Heart right ventricle (tissue), 16 donors: ENCODE data around the gene HMGB2. TPM values are rescaled to one million over a fixed set of nuclear protein-coding genes. Genes with fewer than 3 reads are reported as not detected.

Experiments
- ATAC-seq, 8 donors: fragments of 200-7000 bp; cut with Tn5 transposase; one replicate each; pipeline ENCODE4 v1.9.1; 2020; ENCODE audit warnings: mild to moderate bottlenecking in 8 of 8, moderate library complexity in 8 of 8, moderate number of reproducible peaks in 1 of 8
- DNase-seq, 2 donors: peaks; one replicate each; pipeline ENCODE4 v3.0.0-alpha.2; 2020
- H3K27ac ChIP-seq, 10 donors: fragments of 200-600 bp; sonication (generic) in 2 of 10; one replicate each; pipeline versions ENCODE4 v1.5.0 to v1.8.0; 2020 to 2022; ENCODE audit warnings: mild to moderate bottlenecking in 3 of 10
- H3K27me3 ChIP-seq, 7 donors: fragments of 200-600 bp; one replicate each; pipeline ENCODE4 v1.8.0; 2021 to 2022; ENCODE audit warnings: mild to moderate bottlenecking in 2 of 7
- H3K36me3 ChIP-seq, 9 donors: fragments of 200-600 bp; sonication (generic) in 1 of 9; one replicate each; pipeline versions ENCODE4 v1.5.0 to v1.8.0; 2020 to 2022; ENCODE audit warnings: mild to moderate bottlenecking in 2 of 9
- H3K4me1 ChIP-seq, 9 donors: fragments of 200-600 bp; sonication (generic) in 1 of 9; one replicate each; pipeline versions ENCODE4 v1.5.0 to v1.8.0; 2020 to 2022; ENCODE audit warnings: mild to moderate bottlenecking in 4 of 9
- H3K4me3 ChIP-seq, 10 donors: fragments of 200-600 bp; sonication (generic) in 2 of 10; one replicate each; pipeline versions ENCODE4 v1.5.0 to v1.8.0; 2020 to 2022; ENCODE audit warnings: mild to moderate bottlenecking in 7 of 10, moderate library complexity in 2 of 10
- H3K9me3 ChIP-seq, 11 donors: fragments of 200-600 bp in 10 of 11; sonication (generic) in 2 of 11; one replicate each; pipeline versions ENCODE4 v1.5.0 to v1.8.0; 2013 to 2022; ENCODE audit warnings: mild to moderate bottlenecking in 2 of 11, control low read depth in 1 of 11, moderate library complexity in 1 of 11
- CTCF ChIP-seq, 9 donors: fragments of 200-600 bp; sonication (generic) in 2 of 9; IDR thresholded peaks; one replicate each; pipeline versions ENCODE4 v1.5.0 to v1.8.0; 2021 to 2022; ENCODE audit warnings: antibody characterized with exemption in 9 of 9, mild to moderate bottlenecking in 5 of 9, moderate library complexity in 1 of 9
- WGBS, 2 donors: extraction: QIAGEN DNeasy Blood & Tissue Kit; methylation state at CpG; one replicate each; pipeline ENCODE4 v1.1.7; 2013; ENCODE audit warnings: inconsistent platforms in 1 of 2; 5-methylcytosine and 5-hydroxymethylcytosine counted together
- intact Hi-C, 10 donors: fragments of 100-400 bp; cut with DNase I; formaldehyde crosslinking; loops; one replicate each; pipeline versions ENCODE4 v1.11.1 to v1.14.2; 2022
- polyA plus RNA-seq, 2 donors: library from polyadenylated mRNA; stranded (reverse); fragments of 200-250 nt; gene quantifications; one replicate each; pipeline ENCODE4 v1.2.3, GENCODE V29; 2013
- total RNA-seq, 10 donors: library from RNA; stranded (reverse); fragmentation: NEBNext Ultra II Directional in 3 of 10; extraction: Animal tissue kit (Norgen Biotek cat#: 25700) in 3 of 10; gene quantifications; one replicate each; pipeline versions ENCODE4 v1.2.1 to v1.2.4, GENCODE V29; 2021 to 2023
- donor health status: Arrhythmogenic right ventricular cardiomyopathy.
- donor health status: ischemic (EF 13 %, LVEDD 7.1; RV severe dilation, severe dysfunction).
- donor health status: healthy with polysubstance abuse.
- donor health status: DM: no; HTN: yes; CAD: no.
- donor health status: DM: no; HTN: no; CAD: no.
- donor health status: ischemic (EF 25% LVEDD 6.9; RV normal size, moderate dysfunction).
- donor health status: ischemic (EF 25% LVEDD 5.7; RV mildly dilated, moderate dysfunction).
- donor health status: healthy.
- donor health status: DM: yes; HTN: yes; CAD: no.
- donor health status: Ischemic cardiomyopathy.
- donor health status: ischemic (EF 35%, LVEDD 5.7; RV mildly dilated, moderate dysfunction).
- donor health status: nonischemic (EF 11% LVEDD 7.7; RV severe dilation, severe dysfunction).
- donor health status: DM: yes; HTN: yes; CAD: no.
- donor health status: PGD.
- donor health status: ischemic (EF 29% LVEDD 5.4; RV normal size, mild dysfunction).
- donor health status: nonischemic (EF 23%, LVEDD 6.1; RV moderate dilation, normal function).

The HMGB2 gene
- total and polyA plus RNA-seq, 12 donors: 27.3 to 97.6 (median 49.8) TPM

- TF ChIP-seq CTCF (IDR thresholded peaks at IDR 0.05): no peak
- no peak for DNase-seq
- H3K4me3 ChIP-seq: no peak overlapping the region
- WGBS, 2 donors: 76 to 83% methylated on average over 2 of the region's 2 CpGs
- no peak for ATAC-seq
- intact Hi-C loops: loop anchor here in 9 of 10 donors (2.0 to 10.0 kb wide), 6 partner anchors 97 to 999 kb away; no protein-coding TSS in a partner anchor
- H3K9me3 ChIP-seq: no peaks in the 10 kb centered on the region
- H3K27ac ChIP-seq: no peak overlapping the region
- H3K27me3 ChIP-seq: no peaks in the 10 kb centered on the region
- peaks cover 0 to 18% (median 10%) of the 10 kb centered on the region in 9 donors for H3K4me1 ChIP-seq
- peaks cover 0 to 49% (median 0%) of the 10 kb centered on the region in 9 donors for H3K36me3 ChIP-seq
Measured at GRCh38 chr4:173316060-173316459, 18.1 kb downstream of the HMGB2 start.

- ATAC-seq: no peak
- TF ChIP-seq CTCF (IDR thresholded peaks at IDR 0.05): no peak
- Histone ChIP-seq H3K36me3 (peaks cover 0 to 48% (median 0%) of the 10 kb centered on the region in 9 donors), H3K4me3 (no peak overlapping the region), H3K9me3 (no peaks in the 10 kb centered on the region), H3K27me3 (no peaks in the 10 kb centered on the region), H3K4me1 (peaks cover 0 to 15% (median 9%) of the 10 kb centered on the region in 9 donors), H3K27ac (no peak overlapping the region)
- WGBS, 2 donors: 87 to 89% methylated on average over 3 of the region's 3 CpGs
- no peak for DNase-seq
- intact Hi-C loops: loop anchor here in 8 of 10 donors (5.0 to 10.0 kb wide), 5 partner anchors 103 to 1000 kb away; no protein-coding TSS in a partner anchor
Measured at GRCh38 chr4:173314715-173315114, 19.4 kb downstream of the HMGB2 start.

GRCh38 chr4:173311368-173311767 is 22.8 kb downstream of the HMGB2 start:
- 77 to 85% methylated on average over 4 of the region's 4 CpGs for WGBS, 2 donors

GRCh38 chr4:173307778-173308177 is 26.4 kb downstream of the HMGB2 start:
- Histone ChIP-seq H3K4me1 (no peaks in the 10 kb centered on the region), H3K4me3 (no peak overlapping the region), H3K9me3 (peaks cover 0 to 9% (median 0%) of the 10 kb centered on the region in 11 donors), H3K27ac (no peak overlapping the region), H3K36me3 (peaks cover 0 to 27% (median 0%) of the 10 kb centered on the region in 9 donors), H3K27me3 (no peaks in the 10 kb centered on the region)
- WGBS, 2 donors: 95 to 97% methylated on average over 3 of the region's 3 CpGs
- ATAC-seq (no peak), DNase-seq (no peak)
- intact Hi-C loops: no loop called here
- TF ChIP-seq CTCF (IDR thresholded peaks at IDR 0.05): no peak

More at GRCh38 chr4:173311368-173311767, 22.8 kb downstream of the HMGB2 start:
- intact Hi-C loops: loop anchor here in 5 of 10 donors (10.0 kb wide), 3 partner anchors 183 to 1003 kb away; no protein-coding TSS in a partner anchor
- DNase-seq (no peak), ATAC-seq (no peak)
- no peak overlapping the region for H3K4me3 ChIP-seq
- no peaks in the 10 kb centered on the region for H3K27me3 ChIP-seq
- TF ChIP-seq CTCF (IDR thresholded peaks at IDR 0.05): no peak
- no peaks in the 10 kb centered on the region for H3K4me1 ChIP-seq
- no peaks in the 10 kb centered on the region for H3K9me3 ChIP-seq
- peaks cover 0 to 33% (median 0%) of the 10 kb centered on the region in 9 donors for H3K36me3 ChIP-seq
- H3K27ac ChIP-seq: no peak overlapping the region
